Left ventricle myocardium superior (tissue), 1 donor: ENCODE measurements around the gene ALDH7A1. TPM values are rescaled to one million over a fixed set of nuclear protein-coding genes. Genes with fewer than 3 reads are reported as not detected.

Experiments used
- ATAC-seq: fragments of 200-7000 bp; cut with Tn5 transposase; one replicate; pipeline ENCODE4 v1.9.1; 2020; ENCODE audit warnings: mild to moderate bottlenecking, moderate library complexity
- DNase-seq: peaks from one replicate; pipeline ENCODE4 v3.0.0-alpha.2; 2020
- intact Hi-C: fragments of 100-400 bp; cut with micrococcal nuclease; formaldehyde crosslinking; loops from one replicate; pipeline ENCODE4 v1.11.0; 2022
- total RNA-seq: library from RNA; stranded (reverse); fragmentation: NEBNext Ultra II Directional; extraction: Animal tissue kit (Norgen Biotek cat#: 25700); gene quantifications from one replicate; pipeline ENCODE4 v1.2.1, GENCODE V29; 2021
- donor health status: DM: no; HTN: yes; CAD: no; lungs with severe emphysema.

ALDH7A1 gene
- total RNA-seq, 1 donor from 2014 or later: 33.7 TPM

DNA sequence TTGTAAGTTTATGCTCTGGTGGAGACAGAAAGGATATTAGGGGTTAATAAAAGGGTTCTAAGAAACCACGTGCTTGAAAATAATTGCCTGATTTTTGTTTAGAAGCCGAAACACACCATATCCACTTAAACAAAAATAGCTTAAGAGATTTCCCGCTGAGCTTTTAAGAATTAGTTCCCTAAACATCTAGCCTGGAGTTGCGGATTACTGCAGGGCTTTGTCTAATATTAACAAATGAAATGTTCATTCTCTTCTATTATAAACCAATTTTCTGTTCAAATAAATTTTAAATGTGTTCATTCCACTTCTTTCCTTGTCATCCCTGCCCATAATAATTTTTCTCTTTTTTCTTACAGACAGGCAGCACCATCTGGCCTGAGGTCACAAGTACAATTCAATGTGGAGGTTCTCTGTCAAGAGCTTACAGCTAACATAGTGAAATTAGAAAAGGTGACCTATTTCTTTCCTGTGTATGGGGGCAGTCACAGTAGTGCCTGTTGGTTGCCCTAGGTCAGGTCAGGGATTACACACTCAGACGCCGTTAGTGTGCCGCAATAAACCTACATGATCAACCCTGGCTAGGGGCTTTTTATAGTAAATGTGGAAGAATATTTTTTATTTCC is 106.5 kb downstream of the ALDH7A1 start:
- DNase-seq (no peak), ATAC-seq (no peak)
- intact Hi-C loops: no loop called here

DNA sequence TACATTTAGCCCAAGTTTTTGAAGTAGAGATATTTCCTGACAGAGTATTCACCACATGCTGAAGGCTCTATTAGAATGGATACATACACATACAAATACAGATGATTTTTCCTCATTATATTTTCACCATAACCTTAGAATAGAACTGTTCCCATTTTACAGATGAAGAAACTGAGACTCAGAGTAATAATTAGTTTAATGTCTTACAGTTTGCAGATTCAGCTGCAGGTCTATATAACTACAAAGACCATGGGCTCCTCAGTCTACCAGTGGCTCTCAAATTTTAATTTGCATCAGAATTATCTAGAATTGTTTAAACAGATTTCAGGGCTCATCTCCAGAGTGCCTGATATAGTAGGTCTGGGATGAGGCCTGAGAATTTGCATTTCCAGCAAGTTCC is 107.4 kb downstream of the ALDH7A1 start:
- ATAC-seq: no peak
- no peak for DNase-seq
- intact Hi-C loops: no loop called here

DNA sequence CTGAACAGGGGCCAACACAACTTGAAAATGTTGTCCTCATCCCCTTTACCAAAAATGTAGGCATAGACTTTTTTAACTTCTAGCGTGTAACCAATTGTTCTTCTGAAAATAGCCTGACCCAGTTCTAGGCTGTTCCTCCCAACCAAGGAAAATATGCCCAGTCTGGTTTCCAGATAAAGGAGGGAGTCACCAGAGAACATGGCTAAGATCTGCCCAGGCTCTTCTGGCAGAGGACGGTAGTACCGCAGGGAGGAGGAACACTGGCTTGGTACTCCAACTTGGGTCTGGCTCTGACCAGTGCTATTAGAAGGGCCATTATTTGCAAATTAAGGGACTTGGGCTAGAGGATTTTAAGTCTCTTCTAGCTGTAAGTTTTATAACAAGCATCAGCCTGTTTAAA is 108.7 kb downstream of the ALDH7A1 start:
- peak; percentile 77 for ATAC-seq
- intact Hi-C loops: no loop called here
- DNase-seq: no peak

DNA sequence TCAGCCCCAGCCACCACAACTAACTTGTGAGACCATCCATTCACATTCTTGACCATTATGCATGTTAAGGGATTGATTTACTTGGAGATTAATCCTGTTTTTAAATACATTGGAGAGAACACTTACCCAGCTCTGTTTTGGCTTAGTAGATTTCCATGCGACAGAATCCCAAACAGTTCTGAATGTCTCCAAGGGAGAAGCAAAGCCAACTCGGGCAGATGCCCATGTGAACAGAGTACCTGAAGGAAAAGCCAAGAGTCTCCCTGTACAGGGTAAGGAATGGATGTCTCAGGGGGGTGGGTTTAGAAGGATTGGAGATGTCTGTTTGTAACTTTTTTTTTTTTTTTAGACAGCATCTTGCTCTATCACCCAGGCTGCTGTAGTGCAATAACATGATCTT is 110.8 kb downstream of the ALDH7A1 start:
- DNase-seq (no peak), ATAC-seq (no peak)
- intact Hi-C loops: no loop called here

DNA sequence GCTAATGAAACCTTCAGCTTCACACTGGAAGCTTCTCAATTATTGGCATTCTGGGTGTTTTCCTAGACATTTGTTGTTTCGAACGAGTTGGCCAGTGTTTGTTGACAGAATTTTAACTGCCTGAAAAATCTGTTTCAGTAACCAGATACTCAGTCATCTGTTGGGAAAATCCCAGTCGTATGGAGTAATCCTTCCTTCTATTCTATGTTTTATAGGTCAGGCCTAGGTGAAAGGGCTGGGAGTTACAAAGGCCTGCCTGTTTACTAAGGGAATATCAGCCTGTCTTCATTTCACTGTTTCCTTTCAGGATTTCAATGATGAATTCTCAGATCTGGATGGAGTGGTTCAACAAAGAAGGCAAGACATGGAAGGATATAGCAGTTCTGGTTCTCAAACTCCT is 111.9 kb downstream of the ALDH7A1 start:
- intact Hi-C loops: no loop called here
- ATAC-seq: no peak
- DNase-seq: no peak

DNA sequence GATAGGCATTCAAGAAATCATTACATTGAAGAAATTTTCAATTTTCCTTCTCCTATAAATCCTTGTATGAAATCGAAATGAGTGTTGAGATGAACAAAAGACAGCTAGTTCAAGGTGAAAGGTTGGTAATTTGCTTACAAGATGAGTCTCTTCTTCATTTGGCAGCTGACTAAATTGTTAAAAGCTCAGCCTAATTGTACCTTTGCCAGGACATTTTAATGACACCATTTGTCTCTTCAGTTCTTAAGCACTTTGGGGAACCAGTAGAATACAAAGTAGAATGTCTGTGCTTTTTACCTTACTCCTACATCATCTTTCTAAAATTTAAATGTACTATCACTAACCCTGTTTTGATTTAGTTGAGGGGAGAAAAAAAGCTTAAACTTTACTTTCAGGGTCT is 112.4 kb downstream of the ALDH7A1 start:
- DNase-seq (no peak), ATAC-seq (no peak)
- intact Hi-C loops: no loop called here

DNA sequence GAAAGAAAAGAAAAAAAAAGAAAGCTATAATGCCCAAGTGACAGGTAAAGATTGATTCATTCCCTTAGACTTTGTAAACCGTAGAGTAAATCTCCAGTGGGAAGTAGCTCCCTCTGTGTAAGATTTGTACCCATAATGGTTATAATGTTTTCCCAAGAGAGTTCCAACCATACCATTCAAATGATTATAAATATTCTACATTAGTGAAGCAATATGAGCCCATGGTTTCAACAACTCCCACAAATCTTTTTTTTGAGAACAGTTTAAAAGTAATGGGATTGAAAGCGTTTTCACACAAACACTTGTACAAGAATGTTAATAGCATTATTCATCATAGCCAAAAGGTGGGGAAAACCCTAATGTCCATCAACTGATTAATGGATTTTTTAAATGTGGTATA is 113.8 kb downstream of the ALDH7A1 start:
- DNase-seq (no peak), ATAC-seq (no peak)
- intact Hi-C loops: no loop called here

Other genes starting within 250 kb of the ALDH7A1 start
- gene GRAMD2B, start 171.8 kb downstream of the ALDH7A1 start, total RNA-seq: 35.2 TPM
- gene PHAX, start 5.7 kb upstream of the ALDH7A1 start, total RNA-seq: 31.7 TPM
- gene LMNB1, start 181.9 kb upstream of the ALDH7A1 start, total RNA-seq: 2.3 TPM